Measurements from ENCODE around the gene TRMO. TPM values are rescaled to one million over a fixed set of nuclear protein-coding genes. Genes with fewer than 3 reads are reported as not detected.

Gene TRMO
- total RNA-seq, 1 donor from 2014 or later, result 8.5 TPM

DNA sequence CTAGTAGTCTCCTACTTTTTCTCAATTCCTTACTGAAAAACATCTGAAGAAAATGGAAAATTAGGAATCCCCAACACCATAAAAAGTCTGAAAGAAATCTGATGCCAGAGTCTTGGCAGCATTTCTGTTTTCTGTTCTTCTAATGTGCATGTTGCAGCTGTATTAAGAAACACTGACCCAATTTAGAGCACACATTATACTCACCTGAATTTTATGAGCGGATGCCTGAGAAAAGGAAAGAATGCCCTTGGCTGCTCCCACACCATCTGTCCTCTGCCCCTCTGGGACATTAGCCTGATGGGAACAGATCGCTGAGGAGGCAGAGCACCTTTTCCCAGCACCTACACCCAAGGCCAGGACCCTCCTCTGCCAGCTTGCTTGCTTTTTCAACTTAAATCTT, 46.7 kb upstream of the TRMO start:
- H3K9me3 ChIP-seq (ENCODE audit: insufficient read depth, low read depth, low read length), result no peaks in the 10 kb centered on the region
- no peak for FAIRE-seq
- Mint-ChIP-seq H3K27ac (ENCODE audit: unreplicated experiment) (no peak overlapping the region), H3K36me3 (ENCODE audit: low read depth, unreplicated experiment) (no peaks in the 10 kb centered on the region), H3K4me1 (ENCODE audit: low read depth, unreplicated experiment) (peaks cover 2% of the 10 kb centered on the region), H3K27me3 (ENCODE audit: low read depth, unreplicated experiment) (peaks cover 35% of the 10 kb centered on the region), H3K9me3 (ENCODE audit: unreplicated experiment) (peaks cover 2% of the 10 kb centered on the region), H3K4me3 (ENCODE audit: unreplicated experiment) (no peak overlapping the region)
- H3K36me3 ChIP-seq (ENCODE audit: insufficient read depth, low read length), result no peaks in the 10 kb centered on the region
- peaks cover 13% of the 10 kb centered on the region for H3K27me3 ChIP-seq (ENCODE audit: insufficient read depth, low read length)
- H3K4me3 ChIP-seq (ENCODE audit: insufficient read depth, low read depth, low read length), result no peak overlapping the region
- H3K79me2 ChIP-seq (ENCODE audit: insufficient read depth, low read length), result no peaks in the 10 kb centered on the region
- no peak overlapping the region for H2AFZ ChIP-seq (ENCODE audit: low read depth, low read length)
- no peak overlapping the region for H3K9ac ChIP-seq (ENCODE audit: low read length)
- no peaks in the 10 kb centered on the region for H4K20me1 ChIP-seq (ENCODE audit: insufficient read depth, low read length)
- H3K4me2 ChIP-seq (ENCODE audit: low read length), result no peak overlapping the region
- H3K27ac ChIP-seq (ENCODE audit: low read depth, low read length), result no peak overlapping the region
- no peaks in the 10 kb centered on the region for H3K4me1 ChIP-seq (ENCODE audit: insufficient read depth, low read length)
- no peak for TF ChIP-seq EZH2 (IDR thresholded peaks at IDR 0.05; ENCODE audit: insufficient read depth, low read length)
- TF ChIP-seq, protein P1, sequence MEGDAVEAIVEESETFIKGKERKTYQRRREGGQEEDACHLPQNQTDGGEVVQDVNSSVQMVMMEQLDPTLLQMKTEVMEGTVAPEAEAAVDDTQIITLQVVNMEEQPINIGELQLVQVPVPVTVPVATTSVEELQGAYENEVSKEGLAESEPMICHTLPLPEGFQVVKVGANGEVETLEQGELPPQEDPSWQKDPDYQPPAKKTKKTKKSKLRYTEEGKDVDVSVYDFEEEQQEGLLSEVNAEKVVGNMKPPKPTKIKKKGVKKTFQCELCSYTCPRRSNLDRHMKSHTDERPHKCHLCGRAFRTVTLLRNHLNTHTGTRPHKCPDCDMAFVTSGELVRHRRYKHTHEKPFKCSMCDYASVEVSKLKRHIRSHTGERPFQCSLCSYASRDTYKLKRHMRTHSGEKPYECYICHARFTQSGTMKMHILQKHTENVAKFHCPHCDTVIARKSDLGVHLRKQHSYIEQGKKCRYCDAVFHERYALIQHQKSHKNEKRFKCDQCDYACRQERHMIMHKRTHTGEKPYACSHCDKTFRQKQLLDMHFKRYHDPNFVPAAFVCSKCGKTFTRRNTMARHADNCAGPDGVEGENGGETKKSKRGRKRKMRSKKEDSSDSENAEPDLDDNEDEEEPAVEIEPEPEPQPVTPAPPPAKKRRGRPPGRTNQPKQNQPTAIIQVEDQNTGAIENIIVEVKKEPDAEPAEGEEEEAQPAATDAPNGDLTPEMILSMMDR (IDR thresholded peaks at IDR 0.05; ENCODE audit: insufficient read depth, low read depth, low read length), result no peak
- no peak for DNase-seq (ENCODE audit: low read depth)

DNA sequence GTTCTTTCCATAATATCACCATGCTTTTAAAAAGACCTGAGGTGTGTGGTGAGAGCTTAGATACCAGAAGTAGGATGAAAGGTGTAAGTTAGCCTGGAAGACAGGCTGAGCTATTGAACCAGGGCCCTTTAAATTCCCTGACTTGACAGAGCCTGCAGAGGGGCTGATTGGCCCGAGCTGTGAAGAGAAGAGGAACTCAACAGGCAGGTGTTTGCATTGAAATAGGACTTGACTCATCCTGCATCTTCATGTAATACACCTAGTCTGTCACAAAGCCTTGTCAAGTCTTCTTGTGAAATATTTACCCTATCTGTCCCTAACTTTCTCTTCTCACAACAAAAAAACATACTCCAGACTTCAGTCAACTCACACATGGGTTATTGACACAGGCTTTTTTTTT, 44.2 kb upstream of the TRMO start:
- H3K4me3 ChIP-seq (ENCODE audit: insufficient read depth, low read depth, low read length), result no peak overlapping the region

DNA sequence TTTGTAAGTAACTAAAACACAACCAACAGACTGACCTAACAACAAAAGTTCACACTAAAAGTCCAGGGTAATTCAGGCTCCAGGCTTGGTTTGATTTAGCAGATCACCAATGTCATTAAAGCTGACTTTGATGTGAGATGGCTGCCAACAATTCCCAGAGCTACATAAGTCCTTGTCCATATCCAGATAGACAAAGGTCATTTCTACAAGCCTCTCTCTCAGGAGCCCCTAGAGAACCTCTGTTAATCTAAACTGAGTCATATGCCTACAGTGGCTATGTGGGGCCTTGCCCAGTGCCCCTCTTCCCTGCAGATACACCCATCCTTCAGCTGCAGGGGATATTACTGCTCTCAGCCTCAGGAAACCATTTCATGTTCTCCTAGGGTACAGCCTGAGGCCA, 42.6 kb upstream of the TRMO start:
- Histone ChIP-seq H3K4me3 (ENCODE audit: insufficient read depth, low read depth, low read length) (no peak overlapping the region), H2AFZ (ENCODE audit: low read depth, low read length) (no peak overlapping the region), H3K36me3 (ENCODE audit: insufficient read depth, low read length) (no peaks in the 10 kb centered on the region), H4K20me1 (ENCODE audit: insufficient read depth, low read length) (no peaks in the 10 kb centered on the region), H3K4me2 (ENCODE audit: low read length) (no peak overlapping the region), H3K27me3 (ENCODE audit: insufficient read depth, low read length) (peaks cover 15% of the 10 kb centered on the region), H3K27ac (ENCODE audit: low read depth, low read length) (no peak overlapping the region), H3K79me2 (ENCODE audit: insufficient read depth, low read length) (no peaks in the 10 kb centered on the region), H3K9ac (ENCODE audit: low read length) (no peak overlapping the region), H3K9me3 (ENCODE audit: insufficient read depth, low read depth, low read length) (no peaks in the 10 kb centered on the region), H3K4me1 (ENCODE audit: insufficient read depth, low read length) (no peaks in the 10 kb centered on the region)
- Mint-ChIP-seq H3K27me3 (ENCODE audit: low read depth, unreplicated experiment) (peaks cover 16% of the 10 kb centered on the region), H3K27ac (ENCODE audit: unreplicated experiment) (no peak overlapping the region), H3K9me3 (ENCODE audit: unreplicated experiment) (no peaks in the 10 kb centered on the region), H3K4me3 (ENCODE audit: unreplicated experiment) (no peak overlapping the region), H3K36me3 (ENCODE audit: low read depth, unreplicated experiment) (no peaks in the 10 kb centered on the region), H3K4me1 (ENCODE audit: low read depth, unreplicated experiment) (no peaks in the 10 kb centered on the region)
- TF ChIP-seq, protein P1 (IDR thresholded peaks at IDR 0.05; ENCODE audit: insufficient read depth, low read depth, low read length), result no peak
- TF ChIP-seq EZH2 (IDR thresholded peaks at IDR 0.05; ENCODE audit: insufficient read depth, low read length), result no peak
- no peak for FAIRE-seq
- no peak for DNase-seq (ENCODE audit: low read depth)

More for the DNA sequence above, 44.2 kb upstream of the TRMO start:
- Histone ChIP-seq H3K9ac (ENCODE audit: low read length) (no peak overlapping the region), H3K27ac (ENCODE audit: low read depth, low read length) (no peak overlapping the region), H4K20me1 (ENCODE audit: insufficient read depth, low read length) (no peaks in the 10 kb centered on the region), H3K9me3 (ENCODE audit: insufficient read depth, low read depth, low read length) (no peaks in the 10 kb centered on the region), H3K4me2 (ENCODE audit: low read length) (no peak overlapping the region), H3K36me3 (ENCODE audit: insufficient read depth, low read length) (no peaks in the 10 kb centered on the region), H3K4me1 (ENCODE audit: insufficient read depth, low read length) (no peaks in the 10 kb centered on the region), H3K79me2 (ENCODE audit: insufficient read depth, low read length) (no peaks in the 10 kb centered on the region), H3K27me3 (ENCODE audit: insufficient read depth, low read length) (peaks cover 15% of the 10 kb centered on the region), H2AFZ (ENCODE audit: low read depth, low read length) (no peak overlapping the region)
- Mint-ChIP-seq H3K4me1 (ENCODE audit: low read depth, unreplicated experiment) (peaks cover 2% of the 10 kb centered on the region), H3K27ac (ENCODE audit: unreplicated experiment) (no peak overlapping the region), H3K27me3 (ENCODE audit: low read depth, unreplicated experiment) (peaks cover 24% of the 10 kb centered on the region), H3K9me3 (ENCODE audit: unreplicated experiment) (no peaks in the 10 kb centered on the region), H3K36me3 (ENCODE audit: low read depth, unreplicated experiment) (no peaks in the 10 kb centered on the region), H3K4me3 (ENCODE audit: unreplicated experiment) (no peak overlapping the region)
- DNase-seq (ENCODE audit: low read depth) (no peak), FAIRE-seq (no peak)
- TF ChIP-seq, protein P1 (IDR thresholded peaks at IDR 0.05; ENCODE audit: insufficient read depth, low read depth, low read length), result no peak
- no peak for TF ChIP-seq EZH2 (IDR thresholded peaks at IDR 0.05; ENCODE audit: insufficient read depth, low read length)

Measured in astrocyte (in vitro differentiated cells and primary cell).